GM23338 (cell line): ENCODE measurements around the gene ABAT. TPM values are rescaled to one million over a fixed set of nuclear protein-coding genes. Genes with fewer than 3 reads are reported as not detected.

Source experiments
- ATAC-seq: fragments of 200-7000 bp; cut with Tn5 transposase; 3 replicates; pipeline ENCODE4 v1.9.1; 2020
- DNase-seq: peaks from one replicate; pipeline ENCODE4 v3.0.0-alpha.2; 2015; ENCODE audit warnings: low spot score
- H2AFZ ChIP-seq: fragments of 200-600 bp; sonication (generic); 2 replicates; pipeline ENCODE4 v1.8.0; 2016; ENCODE audit warnings: antibody characterized with exemption, mild to moderate bottlenecking, moderate library complexity
- H3F3A ChIP-seq: fragments of 200-600 bp; sonication (generic); replicated peaks from 2 replicates; pipeline ENCODE4 v1.8.0; 2017; ENCODE audit warnings: antibody characterized with exemption, mixed run types, low read depth
- H3K27ac ChIP-seq: fragments of 200-600 bp; sonication (generic); 2 replicates; pipeline ENCODE4 v1.6.1; 2016; ENCODE audit warnings: low read depth
- H3K27me3 ChIP-seq: fragments of 200-600 bp; sonication (generic); 2 replicates; pipeline ENCODE4 v1.8.0; 2016; ENCODE audit warnings: mild to moderate bottlenecking, mixed run types, moderate library complexity; ENCODE audit not compliant: insufficient read depth
- H3K36me3 ChIP-seq: fragments of 200-600 bp; sonication (generic); 2 replicates; pipeline ENCODE4 v1.8.0; 2016; ENCODE audit warnings: mild to moderate bottlenecking; ENCODE audit not compliant: insufficient read depth
- H3K4me1 ChIP-seq: fragments of 200-600 bp; sonication (generic); 2 replicates; pipeline ENCODE4 v1.8.0; 2016; ENCODE audit warnings: mild to moderate bottlenecking, moderate library complexity; ENCODE audit not compliant: insufficient read depth
- H3K4me2 ChIP-seq: fragments of 200-600 bp; sonication (generic); 2 replicates; pipeline ENCODE4 v1.7.1; 2017; ENCODE audit warnings: mixed run types
- H3K4me3 ChIP-seq: fragments of 200-600 bp; sonication (generic); 2 replicates; pipeline ENCODE4 v1.6.1; 2016; ENCODE audit warnings: mixed run types
- H3K79me2 ChIP-seq: fragments of 200-600 bp; sonication (generic); replicated peaks from 2 replicates; pipeline ENCODE4 v1.8.0; 2017; ENCODE audit warnings: mild to moderate bottlenecking; ENCODE audit not compliant: insufficient read depth
- H3K9me2 ChIP-seq: fragments of 200-600 bp; sonication (generic); 2 replicates; pipeline ENCODE4 v1.8.0; 2017; ENCODE audit not compliant: insufficient read depth
- H4K20me1 ChIP-seq: fragments of 200-600 bp; sonication (generic); replicated peaks from 2 replicates; pipeline ENCODE4 v1.8.0; 2017; ENCODE audit warnings: mild to moderate bottlenecking; ENCODE audit not compliant: insufficient read depth
- H3K27ac Mint-ChIP-seq: 2 replicates; pipeline ENCODE4 v1.8.0; 2020; ENCODE audit warnings: inconsistent platforms, mild to moderate bottlenecking, moderate library complexity, mixed read lengths
- H3K27me3 Mint-ChIP-seq: 3 replicates; pipeline ENCODE4 v1.8.0; 2022; ENCODE audit warnings: low read depth, mild to moderate bottlenecking, moderate library complexity, mixed read lengths, inconsistent platforms; ENCODE audit not compliant: insufficient read depth, poor library complexity
- H3K36me3 Mint-ChIP-seq: 3 replicates; pipeline ENCODE4 v1.8.0; 2021; ENCODE audit warnings: low read depth, mild to moderate bottlenecking, inconsistent platforms, moderate library complexity, mixed read lengths
- H3K4me1 Mint-ChIP-seq: 3 replicates; pipeline ENCODE4 v1.8.0; 2020; ENCODE audit warnings: mild to moderate bottlenecking, inconsistent platforms, mixed read lengths
- H3K4me3 Mint-ChIP-seq: 3 replicates; pipeline ENCODE4 v1.8.0; 2021; ENCODE audit warnings: moderate library complexity, mild to moderate bottlenecking, inconsistent platforms, mixed read lengths
- H3K9me3 Mint-ChIP-seq: 3 replicates; pipeline ENCODE4 v1.8.0; 2020; ENCODE audit warnings: moderate library complexity, mild to moderate bottlenecking, inconsistent platforms, mixed read lengths
- EZH2 ChIP-seq: fragments of 200-600 bp; sonication (generic); IDR thresholded peaks from one replicate; pipeline ENCODE4 v1.8.0; 2017; ENCODE audit warnings: antibody characterized with exemption, mild to moderate bottlenecking, low read depth; ENCODE audit not compliant: unreplicated experiment
- EZH2phosphoT487 ChIP-seq: fragments of 200-600 bp; sonication (generic); IDR thresholded peaks from one replicate; pipeline ENCODE4 v1.8.1; 2018; ENCODE audit warnings: antibody characterized with exemption; ENCODE audit not compliant: unreplicated experiment
- JUNB ChIP-seq: IDR thresholded peaks from one replicate; pipeline ENCODE4 v1.6.1; 2016; ENCODE audit warnings: antibody characterized with exemption; ENCODE audit not compliant: unreplicated experiment
- POLR2AphosphoS5 ChIP-seq: IDR thresholded peaks from 2 replicates; pipeline ENCODE4 v1.6.1; 2016; ENCODE audit warnings: antibody characterized with exemption, low read depth
- ZNF331 ChIP-seq: fragments of 250-450 bp; sonication (Bioruptor Pico); IDR thresholded peaks from 2 replicates; pipeline ENCODE4 v1.5.0; 2020; ENCODE audit warnings: low read depth, mild to moderate bottlenecking, moderate library complexity
- polyA plus RNA-seq: library from polyadenylated mRNA; unstranded; fragments of >200 nt; fragmentation: Nextera tagmentation; extraction: Ambion mirVana; gene quantifications from 2 replicates; pipeline ENCODE4 v1.2.1, GENCODE V29; 2016
- total RNA-seq: library from RNA; depleted of rRNA; stranded (reverse); fragments of >200 nt; shearing (Covaris generic); gene quantifications from 2 replicates; pipeline ENCODE4 v1.2.3, GENCODE V29; 2014
- TF ChIP-seq, protein P1 (sequence below): IDR thresholded peaks from one replicate; pipeline ENCODE4 v1.6.1; 2018; ENCODE audit warnings: antibody characterized with exemption; ENCODE audit not compliant: unreplicated experiment
- TF ChIP-seq, protein P2 (sequence below): fragments of 250-450 bp; sonication (Bioruptor Pico); IDR thresholded peaks from 2 replicates; pipeline ENCODE4 v1.5.0; 2020; ENCODE audit warnings: mild to moderate bottlenecking, moderate library complexity
- TF ChIP-seq, protein P3 (sequence below), 2 experiments: fragments of 200-600 bp in 1 of 2; sonication (generic) in 1 of 2; conservative IDR thresholded peaks; 2 replicates each; pipeline versions ENCODE4 v1.5.1 to v1.6.1; 2016 to 2017; ENCODE audit warnings: antibody characterized with exemption in 2 of 2, low read depth in 2 of 2, mild to moderate bottlenecking in 2 of 2, moderate library complexity in 1 of 2

Gene ABAT
- total and polyA plus RNA-seq, 2 experiments from 2014 or later, result 4.4 to 8.8 TPM

DNA sequence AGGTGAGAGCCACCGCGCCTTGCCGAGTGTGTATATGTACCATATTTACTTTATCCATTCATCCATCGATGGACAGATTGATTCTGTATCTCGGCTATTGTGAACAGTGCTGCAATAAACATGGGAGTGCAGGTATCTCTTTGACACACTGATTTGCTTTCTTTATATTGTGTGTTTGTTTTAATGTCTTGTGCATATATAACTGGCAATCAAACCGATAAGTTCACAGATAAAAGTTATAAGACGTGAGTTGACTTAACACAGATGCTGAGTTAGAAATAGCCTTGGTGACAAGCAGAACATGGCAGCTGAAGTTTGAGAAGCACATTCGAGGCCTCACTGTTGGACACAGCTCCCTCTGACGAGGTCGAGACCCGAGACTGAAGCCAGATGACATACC lies 99.8 kb downstream of the ABAT start:
- Mint-ChIP-seq H3K4me3 (no peak overlapping the region), H3K36me3 (peaks cover 6% of the 10 kb centered on the region; the same call in 2 of the 3 replicates), H3K27me3 (no peaks in the 10 kb centered on the region), H3K4me1 (no peaks in the 10 kb centered on the region), H3K27ac (no peak overlapping the region), H3K9me3 (no peaks in the 10 kb centered on the region)
- no peak for ATAC-seq
- no peak overlapping the region for H3K4me3 ChIP-seq
- H4K20me1 ChIP-seq, result no peaks in the 10 kb centered on the region
- no peak overlapping the region for H3K4me2 ChIP-seq
- DNase-seq, result no peak
- no peak overlapping the region for H2AFZ ChIP-seq
- no peaks in the 10 kb centered on the region for H3K27me3 ChIP-seq
- H3K79me2 ChIP-seq, result no peaks in the 10 kb centered on the region
- no peaks in the 10 kb centered on the region for H3F3A ChIP-seq
- no peak overlapping the region for H3K27ac ChIP-seq
- TF ChIP-seq EZH2 (no peak), ZNF331 (CRISPR knock-in tag) (no peak), EZH2phosphoT487 (no peak), POLR2AphosphoS5 (no peak), JUNB (no peak)
- TF ChIP-seq, protein P1, sequence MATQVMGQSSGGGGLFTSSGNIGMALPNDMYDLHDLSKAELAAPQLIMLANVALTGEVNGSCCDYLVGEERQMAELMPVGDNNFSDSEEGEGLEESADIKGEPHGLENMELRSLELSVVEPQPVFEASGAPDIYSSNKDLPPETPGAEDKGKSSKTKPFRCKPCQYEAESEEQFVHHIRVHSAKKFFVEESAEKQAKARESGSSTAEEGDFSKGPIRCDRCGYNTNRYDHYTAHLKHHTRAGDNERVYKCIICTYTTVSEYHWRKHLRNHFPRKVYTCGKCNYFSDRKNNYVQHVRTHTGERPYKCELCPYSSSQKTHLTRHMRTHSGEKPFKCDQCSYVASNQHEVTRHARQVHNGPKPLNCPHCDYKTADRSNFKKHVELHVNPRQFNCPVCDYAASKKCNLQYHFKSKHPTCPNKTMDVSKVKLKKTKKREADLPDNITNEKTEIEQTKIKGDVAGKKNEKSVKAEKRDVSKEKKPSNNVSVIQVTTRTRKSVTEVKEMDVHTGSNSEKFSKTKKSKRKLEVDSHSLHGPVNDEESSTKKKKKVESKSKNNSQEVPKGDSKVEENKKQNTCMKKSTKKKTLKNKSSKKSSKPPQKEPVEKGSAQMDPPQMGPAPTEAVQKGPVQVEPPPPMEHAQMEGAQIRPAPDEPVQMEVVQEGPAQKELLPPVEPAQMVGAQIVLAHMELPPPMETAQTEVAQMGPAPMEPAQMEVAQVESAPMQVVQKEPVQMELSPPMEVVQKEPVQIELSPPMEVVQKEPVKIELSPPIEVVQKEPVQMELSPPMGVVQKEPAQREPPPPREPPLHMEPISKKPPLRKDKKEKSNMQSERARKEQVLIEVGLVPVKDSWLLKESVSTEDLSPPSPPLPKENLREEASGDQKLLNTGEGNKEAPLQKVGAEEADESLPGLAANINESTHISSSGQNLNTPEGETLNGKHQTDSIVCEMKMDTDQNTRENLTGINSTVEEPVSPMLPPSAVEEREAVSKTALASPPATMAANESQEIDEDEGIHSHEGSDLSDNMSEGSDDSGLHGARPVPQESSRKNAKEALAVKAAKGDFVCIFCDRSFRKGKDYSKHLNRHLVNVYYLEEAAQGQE, result no peak
- TF ChIP-seq, protein P2, sequence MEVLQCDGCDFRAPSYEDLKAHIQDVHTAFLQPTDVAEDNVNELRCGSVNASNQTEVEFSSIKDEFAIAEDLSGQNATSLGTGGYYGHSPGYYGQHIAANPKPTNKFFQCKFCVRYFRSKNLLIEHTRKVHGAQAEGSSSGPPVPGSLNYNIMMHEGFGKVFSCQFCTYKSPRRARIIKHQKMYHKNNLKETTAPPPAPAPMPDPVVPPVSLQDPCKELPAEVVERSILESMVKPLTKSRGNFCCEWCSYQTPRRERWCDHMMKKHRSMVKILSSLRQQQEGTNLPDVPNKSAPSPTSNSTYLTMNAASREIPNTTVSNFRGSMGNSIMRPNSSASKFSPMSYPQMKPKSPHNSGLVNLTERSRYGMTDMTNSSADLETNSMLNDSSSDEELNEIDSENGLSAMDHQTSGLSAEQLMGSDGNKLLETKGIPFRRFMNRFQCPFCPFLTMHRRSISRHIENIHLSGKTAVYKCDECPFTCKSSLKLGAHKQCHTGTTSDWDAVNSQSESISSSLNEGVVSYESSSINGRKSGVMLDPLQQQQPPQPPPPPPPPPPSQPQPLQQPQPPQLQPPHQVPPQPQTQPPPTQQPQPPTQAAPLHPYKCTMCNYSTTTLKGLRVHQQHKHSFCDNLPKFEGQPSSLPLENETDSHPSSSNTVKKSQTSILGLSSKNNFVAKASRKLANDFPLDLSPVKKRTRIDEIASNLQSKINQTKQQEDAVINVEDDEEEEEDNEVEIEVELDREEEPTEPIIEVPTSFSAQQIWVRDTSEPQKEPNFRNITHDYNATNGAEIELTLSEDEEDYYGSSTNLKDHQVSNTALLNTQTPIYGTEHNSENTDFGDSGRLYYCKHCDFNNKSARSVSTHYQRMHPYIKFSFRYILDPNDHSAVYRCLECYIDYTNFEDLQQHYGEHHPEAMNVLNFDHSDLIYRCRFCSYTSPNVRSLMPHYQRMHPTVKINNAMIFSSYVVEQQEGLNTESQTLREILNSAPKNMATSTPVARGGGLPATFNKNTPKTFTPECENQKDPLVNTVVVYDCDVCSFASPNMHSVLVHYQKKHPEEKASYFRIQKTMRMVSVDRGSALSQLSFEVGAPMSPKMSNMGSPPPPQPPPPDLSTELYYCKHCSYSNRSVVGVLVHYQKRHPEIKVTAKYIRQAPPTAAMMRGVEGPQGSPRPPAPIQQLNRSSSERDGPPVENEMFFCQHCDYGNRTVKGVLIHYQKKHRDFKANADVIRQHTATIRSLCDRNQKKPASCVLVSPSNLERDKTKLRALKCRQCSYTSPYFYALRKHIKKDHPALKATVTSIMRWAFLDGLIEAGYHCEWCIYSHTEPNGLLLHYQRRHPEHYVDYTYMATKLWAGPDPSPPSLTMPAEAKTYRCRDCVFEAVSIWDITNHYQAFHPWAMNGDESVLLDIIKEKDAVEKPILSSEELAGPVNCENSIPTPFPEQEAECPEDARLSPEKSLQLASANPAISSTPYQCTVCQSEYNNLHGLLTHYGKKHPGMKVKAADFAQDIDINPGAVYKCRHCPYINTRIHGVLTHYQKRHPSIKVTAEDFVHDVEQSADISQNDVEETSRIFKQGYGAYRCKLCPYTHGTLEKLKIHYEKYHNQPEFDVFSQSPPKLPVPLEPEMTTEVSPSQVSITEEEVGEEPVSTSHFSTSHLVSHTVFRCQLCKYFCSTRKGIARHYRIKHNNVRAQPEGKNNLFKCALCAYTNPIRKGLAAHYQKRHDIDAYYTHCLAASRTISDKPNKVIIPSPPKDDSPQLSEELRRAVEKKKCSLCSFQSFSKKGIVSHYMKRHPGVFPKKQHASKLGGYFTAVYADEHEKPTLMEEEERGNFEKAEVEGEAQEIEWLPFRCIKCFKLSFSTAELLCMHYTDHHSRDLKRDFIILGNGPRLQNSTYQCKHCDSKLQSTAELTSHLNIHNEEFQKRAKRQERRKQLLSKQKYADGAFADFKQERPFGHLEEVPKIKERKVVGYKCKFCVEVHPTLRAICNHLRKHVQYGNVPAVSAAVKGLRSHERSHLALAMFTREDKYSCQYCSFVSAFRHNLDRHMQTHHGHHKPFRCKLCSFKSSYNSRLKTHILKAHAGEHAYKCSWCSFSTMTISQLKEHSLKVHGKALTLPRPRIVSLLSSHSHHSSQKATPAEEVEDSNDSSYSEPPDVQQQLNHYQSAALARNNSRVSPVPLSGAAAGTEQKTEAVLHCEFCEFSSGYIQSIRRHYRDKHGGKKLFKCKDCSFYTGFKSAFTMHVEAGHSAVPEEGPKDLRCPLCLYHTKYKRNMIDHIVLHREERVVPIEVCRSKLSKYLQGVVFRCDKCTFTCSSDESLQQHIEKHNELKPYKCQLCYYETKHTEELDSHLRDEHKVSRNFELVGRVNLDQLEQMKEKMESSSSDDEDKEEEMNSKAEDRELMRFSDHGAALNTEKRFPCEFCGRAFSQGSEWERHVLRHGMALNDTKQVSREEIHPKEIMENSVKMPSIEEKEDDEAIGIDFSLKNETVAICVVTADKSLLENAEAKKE (CRISPR knock-in tag), result no peak
- TF ChIP-seq, protein P3, sequence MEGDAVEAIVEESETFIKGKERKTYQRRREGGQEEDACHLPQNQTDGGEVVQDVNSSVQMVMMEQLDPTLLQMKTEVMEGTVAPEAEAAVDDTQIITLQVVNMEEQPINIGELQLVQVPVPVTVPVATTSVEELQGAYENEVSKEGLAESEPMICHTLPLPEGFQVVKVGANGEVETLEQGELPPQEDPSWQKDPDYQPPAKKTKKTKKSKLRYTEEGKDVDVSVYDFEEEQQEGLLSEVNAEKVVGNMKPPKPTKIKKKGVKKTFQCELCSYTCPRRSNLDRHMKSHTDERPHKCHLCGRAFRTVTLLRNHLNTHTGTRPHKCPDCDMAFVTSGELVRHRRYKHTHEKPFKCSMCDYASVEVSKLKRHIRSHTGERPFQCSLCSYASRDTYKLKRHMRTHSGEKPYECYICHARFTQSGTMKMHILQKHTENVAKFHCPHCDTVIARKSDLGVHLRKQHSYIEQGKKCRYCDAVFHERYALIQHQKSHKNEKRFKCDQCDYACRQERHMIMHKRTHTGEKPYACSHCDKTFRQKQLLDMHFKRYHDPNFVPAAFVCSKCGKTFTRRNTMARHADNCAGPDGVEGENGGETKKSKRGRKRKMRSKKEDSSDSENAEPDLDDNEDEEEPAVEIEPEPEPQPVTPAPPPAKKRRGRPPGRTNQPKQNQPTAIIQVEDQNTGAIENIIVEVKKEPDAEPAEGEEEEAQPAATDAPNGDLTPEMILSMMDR (conservative IDR thresholded peaks at IDR 0.05; ENCODE audit: low read depth in 2 of 2), result no peak
- H3K9me2 ChIP-seq, result no peaks in the 10 kb centered on the region
- H3K4me1 ChIP-seq, result no peaks in the 10 kb centered on the region
- no peaks in the 10 kb centered on the region for H3K36me3 ChIP-seq
